Measurements from ENCODE around the gene SH3RF2.

GRCh38 chr5:145922059-145922458 is 14.3 kb upstream of the SH3RF2 start:
- TF ChIP-seq CTCF (IDR thresholded peaks at IDR 0.05) (no peak), EP300 (IDR thresholded peaks at IDR 0.05) (no peak)

Data from upper lobe of left lung (tissue), 4 donors.